Suprapubic skin (tissue), 3 donors: Measurements from ENCODE around the gene NDST4.

Experiments
- POLR2A ChIP-seq, 2 donors: fragments of 450-650 bp; IDR thresholded peaks; one replicate each; pipeline ENCODE4 v1.6.1; 2017; ENCODE audit warnings: antibody characterized with exemption in 2 of 2, mild to moderate bottlenecking in 2 of 2, moderate library complexity in 2 of 2
- TF ChIP-seq, protein P1 (sequence below), 2 donors: fragments of 200-600 bp in 1 of 2; fragments of 450-650 bp in 1 of 2; sonication (generic) in 1 of 2; IDR thresholded peaks; one replicate each; pipeline ENCODE4 v1.5.1; 2016 to 2019; ENCODE audit warnings: antibody characterized with exemption in 2 of 2, mild to moderate bottlenecking in 1 of 2, moderate library complexity in 1 of 2

DNA sequence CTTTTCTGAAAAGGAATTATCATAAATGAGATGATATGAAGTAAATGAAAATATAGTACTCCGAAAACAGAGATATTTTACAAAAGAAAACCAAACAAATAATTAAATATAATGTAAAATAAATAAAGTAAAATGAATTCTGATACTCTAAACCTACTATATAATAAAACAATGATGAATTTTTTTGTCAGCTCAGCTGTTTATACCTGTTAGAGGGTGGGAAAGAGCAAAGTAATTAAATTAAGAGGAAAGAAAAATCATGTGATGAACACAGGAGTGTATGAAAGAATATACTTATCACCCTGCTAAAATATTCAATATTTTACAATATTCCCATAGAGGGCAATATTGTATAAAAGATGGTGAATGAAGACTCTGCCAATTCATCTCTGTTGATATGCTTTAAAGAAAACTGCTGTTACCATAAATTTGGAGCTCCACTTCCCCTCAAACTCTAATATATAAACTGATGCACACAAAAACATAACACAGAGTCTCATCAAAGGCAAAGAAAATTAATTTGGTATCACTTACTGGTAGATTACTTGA, 6.5 kb upstream of the NDST4 start:
- TF ChIP-seq, protein P1, sequence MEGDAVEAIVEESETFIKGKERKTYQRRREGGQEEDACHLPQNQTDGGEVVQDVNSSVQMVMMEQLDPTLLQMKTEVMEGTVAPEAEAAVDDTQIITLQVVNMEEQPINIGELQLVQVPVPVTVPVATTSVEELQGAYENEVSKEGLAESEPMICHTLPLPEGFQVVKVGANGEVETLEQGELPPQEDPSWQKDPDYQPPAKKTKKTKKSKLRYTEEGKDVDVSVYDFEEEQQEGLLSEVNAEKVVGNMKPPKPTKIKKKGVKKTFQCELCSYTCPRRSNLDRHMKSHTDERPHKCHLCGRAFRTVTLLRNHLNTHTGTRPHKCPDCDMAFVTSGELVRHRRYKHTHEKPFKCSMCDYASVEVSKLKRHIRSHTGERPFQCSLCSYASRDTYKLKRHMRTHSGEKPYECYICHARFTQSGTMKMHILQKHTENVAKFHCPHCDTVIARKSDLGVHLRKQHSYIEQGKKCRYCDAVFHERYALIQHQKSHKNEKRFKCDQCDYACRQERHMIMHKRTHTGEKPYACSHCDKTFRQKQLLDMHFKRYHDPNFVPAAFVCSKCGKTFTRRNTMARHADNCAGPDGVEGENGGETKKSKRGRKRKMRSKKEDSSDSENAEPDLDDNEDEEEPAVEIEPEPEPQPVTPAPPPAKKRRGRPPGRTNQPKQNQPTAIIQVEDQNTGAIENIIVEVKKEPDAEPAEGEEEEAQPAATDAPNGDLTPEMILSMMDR (IDR thresholded peaks at IDR 0.05), result no peak
- TF ChIP-seq POLR2A (IDR thresholded peaks at IDR 0.05), result no peak
